OCI-M2 (cell line): Measurements from ENCODE around the gene KLC1.
"Not testable (repeated sequence)": the region's sequence is repeated elsewhere in the genome, so short reads cannot be mapped to it uniquely, and the experiment has no call there.

Experiments used
- DNase-seq: peaks from one replicate; lab custom pipeline; 2025; ENCODE audit not compliant: unreplicated experiment; lab: John Stamatoyannopoulos, UW

The KLC1 gene

DNA sequence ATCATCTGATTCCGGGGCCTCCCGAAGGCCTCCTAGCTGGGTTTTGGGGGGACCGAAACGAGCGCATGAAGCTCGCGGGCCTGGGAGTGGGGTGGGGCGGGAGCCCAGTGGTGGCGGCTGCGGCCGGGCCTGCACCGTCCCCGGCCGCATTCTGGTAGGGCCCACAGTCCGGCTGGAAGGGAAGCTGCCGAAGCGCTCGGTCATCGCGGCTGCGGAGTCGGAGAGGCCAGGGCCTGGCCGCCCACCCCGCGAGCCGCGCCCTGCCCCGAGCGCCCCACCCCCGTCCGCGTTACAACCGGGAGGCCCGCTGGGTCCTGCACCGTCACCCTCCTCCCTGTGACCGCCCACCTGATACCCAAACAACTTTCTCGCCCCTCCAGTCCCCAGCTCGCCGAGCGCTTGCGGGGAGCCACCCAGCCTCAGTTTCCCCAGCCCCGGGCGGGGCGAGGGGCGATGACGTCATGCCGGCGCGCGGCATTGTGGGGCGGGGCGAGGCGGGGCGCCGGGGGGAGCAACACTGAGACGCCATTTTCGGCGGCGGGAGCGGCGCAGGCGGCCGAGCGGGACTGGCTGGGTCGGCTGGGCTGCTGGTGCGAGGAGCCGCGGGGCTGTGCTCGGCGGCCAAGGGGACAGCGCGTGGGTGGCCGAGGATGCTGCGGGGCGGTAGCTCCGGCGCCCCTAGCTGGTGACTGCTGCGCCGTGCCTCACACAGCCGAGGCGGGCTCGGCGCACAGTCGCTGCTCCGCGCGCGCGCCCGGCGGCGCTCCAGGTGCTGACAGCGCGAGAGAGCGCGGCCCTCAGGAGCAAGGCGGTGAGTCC, at the start of gene KLC1:
TSS of gene KLC1 (plus strand) at position 528 of the 819 bp plus-strand sequence. CDS start 25,354 bp downstream, outside the sequence.
- DNase-seq, result no peak

DNA sequence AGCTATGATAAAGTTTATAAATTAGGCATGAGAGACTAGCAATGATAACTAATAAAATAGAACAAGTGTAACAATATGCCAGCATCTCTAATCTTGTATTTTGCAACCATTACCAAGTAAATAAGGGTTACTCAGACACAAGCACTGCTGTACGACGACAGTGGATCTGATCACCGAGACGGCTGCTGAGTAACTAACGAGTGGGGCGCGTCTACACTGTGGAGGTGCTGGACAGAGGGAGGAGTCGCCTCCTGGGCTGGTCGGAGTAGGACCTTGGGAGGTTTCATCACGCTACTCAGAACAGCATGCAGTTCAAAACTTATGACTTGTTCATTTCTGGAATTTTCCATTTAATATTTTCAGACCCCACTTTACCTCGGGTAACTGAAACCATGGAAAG, 47.8 kb upstream of the KLC1 start:
- no peak for DNase-seq

DNA sequence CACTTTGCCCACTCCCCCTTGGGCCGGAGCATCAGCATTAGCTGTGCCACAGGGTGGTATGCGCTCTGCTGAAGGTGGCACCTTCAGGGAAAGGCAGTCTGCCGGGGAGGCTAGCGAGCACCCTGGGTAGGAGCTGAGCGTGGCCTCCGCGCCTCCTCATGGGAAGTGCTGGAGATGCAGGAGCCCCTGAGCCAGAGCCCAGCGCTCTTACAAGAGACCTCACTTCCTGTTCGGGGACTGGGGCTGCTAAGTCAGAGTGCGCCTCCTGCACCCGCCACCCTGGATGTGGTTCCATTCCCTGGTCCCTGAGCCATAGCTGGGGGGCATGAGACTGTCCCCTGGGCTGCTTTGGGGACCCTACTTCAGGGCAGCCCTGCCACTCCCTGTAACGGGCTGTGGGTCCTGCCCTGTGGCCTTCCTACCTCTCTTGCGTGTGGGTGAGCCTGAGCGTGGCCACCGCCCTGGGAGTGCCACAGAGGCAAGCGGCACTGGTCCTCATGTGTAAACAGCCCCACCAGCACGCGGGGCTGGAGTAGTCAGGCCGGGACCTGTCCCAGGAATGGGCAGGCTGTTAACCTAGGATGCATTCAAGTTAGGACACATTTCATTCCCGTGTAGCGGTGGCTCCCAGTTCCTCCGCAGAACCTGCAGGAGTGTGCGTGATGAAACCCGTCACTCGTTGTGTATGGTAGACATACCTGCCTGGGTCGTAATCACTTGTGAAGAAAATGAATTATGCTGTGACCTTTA, 46.9 kb upstream of the KLC1 start:
- no peak for DNase-seq

DNA sequence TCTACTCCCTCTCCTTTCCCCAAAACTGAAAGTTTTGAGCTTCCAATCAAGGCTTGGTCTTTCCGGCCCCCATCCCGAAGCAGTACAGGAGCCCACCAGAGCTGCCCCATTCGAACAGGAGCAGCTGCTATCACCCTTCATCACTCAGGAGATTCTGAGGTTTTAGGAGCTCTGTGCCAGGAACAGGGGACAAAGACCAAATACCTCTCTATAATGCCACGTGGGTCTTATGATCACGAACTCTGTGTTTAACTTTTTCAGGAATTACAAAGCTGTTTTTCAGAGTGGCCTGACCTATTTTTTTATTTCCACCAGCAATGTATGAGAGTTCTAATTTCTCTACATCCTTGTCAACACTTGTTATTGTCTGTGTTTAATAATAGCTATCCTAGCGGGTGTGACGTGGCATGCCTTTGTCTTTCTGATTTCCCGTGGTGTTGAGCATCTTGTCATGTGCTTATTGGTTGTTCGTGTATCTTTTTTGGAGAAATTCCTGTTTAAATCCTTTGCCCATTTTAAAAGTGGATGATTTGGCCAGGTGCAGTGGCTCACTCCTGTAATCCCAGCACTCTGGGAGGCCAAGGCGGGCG, 44.6 kb upstream of the KLC1 start:
- DNase-seq, result no peak

DNA sequence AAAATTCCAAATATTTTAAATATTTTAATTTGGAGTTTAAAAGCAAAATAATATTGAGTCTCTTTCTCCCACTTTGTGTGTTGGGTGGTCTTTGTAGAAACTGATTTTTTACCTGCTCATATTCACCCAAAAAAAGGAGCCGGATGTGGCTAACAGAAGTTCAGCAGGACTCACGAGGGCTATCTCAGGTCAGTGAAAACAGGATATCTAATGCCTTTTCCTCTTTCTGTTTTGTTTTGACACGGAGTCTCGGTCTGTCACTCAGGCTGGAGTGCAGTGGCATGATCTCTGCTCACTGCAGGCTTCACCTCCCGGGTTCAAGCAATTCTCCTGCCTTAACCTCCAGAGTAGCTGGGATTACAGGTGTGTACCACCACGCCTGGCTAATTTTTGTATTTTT, 35.4 kb upstream of the KLC1 start:
- no peak for DNase-seq

DNA sequence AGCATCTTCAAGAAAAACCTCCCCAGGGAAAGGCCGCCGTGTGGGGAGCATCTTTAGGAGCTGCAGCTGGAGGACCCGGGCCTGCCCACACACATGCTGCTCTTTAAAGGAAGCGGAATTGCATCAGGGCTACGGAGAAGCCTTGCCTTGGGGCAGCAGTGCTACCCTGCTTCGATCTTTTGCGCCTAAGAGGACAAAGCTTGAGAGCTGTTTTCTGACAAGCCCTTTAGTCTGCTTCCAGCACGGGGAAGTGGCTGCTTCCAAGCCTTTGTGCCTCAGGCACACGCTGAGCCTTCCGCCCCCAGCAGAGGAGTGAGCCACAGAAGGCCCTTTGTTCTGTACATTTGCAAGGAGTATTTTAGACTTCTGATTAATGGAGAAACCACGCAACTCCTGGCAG, 34.7 kb upstream of the KLC1 start:
- no peak for DNase-seq

DNA sequence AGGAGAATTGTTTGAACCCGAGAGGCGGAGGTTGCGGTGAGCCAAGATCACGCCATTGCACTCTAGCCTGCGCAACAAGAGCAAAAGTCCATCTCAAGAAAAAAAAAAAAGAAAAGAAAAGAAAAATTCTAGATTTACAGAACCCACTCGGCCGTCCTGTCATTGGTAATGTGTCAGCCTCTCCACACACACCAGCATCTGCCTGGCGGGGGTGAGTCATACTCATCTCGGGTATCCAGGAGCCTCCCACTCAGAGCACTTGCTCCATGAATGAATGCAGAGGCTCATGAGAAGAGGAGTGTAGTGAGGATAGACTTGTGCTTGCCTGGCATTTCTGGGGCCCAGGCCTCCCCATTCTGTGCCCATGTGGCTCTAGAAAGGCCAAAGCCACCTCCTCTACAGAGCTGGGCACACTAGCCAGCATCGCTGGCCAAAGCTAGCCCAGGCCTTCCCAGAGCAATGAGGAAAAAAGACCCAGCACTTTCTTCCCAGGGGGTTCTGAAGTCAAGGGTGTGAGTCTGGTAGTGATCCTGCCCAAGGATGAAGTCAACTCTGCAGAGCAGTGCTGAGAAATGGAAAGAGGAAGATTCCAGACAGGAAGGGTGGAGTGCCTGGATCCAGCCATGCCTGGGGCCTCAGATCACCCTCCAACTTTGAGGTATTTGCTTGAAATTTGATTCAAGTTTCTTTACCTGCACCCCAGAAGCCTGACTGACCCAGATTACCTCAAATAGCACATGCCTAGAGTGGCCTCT, 31.2 kb upstream of the KLC1 start:
- DNase-seq, result no peak

DNA sequence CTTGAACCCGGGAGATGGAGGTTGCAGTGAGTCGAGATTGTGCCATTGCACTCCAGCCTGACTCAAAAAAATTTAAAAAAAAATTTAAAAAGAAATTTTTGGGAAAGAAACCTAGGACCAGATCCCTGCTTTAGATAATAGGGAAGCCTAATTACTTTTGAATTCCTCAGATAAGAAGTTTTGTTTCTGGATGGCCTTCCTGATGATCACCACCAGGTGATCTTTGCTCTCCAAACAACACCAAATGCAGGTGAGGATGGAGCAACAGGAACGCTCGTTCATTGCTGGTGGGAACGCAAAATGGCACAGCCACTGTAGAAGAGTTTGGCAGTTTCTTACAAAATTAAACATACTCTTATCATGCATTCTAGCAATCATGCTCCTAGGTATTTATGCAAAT, 28.5 kb upstream of the KLC1 start:
- DNase-seq, result no peak

DNA sequence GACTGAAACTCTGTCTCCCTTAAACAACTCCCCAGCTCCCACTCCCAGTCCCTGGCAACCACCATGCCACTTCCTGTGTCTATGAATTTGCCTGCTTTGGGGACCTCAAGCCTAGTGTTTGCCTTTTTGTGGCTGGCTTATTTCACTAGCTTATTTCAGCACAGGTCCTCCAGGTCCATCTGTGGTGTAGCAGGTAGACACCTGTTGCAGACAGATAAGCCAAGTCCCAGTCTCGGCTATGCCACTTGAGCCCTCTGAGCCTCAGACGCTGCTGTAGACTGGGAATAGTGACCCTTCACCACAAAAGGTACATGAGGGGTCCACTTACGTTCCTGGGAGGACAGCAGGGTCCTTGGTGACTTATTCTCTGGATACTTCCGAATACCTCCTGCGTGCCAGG, 24.4 kb upstream of the KLC1 start:
- no peak for DNase-seq

DNA sequence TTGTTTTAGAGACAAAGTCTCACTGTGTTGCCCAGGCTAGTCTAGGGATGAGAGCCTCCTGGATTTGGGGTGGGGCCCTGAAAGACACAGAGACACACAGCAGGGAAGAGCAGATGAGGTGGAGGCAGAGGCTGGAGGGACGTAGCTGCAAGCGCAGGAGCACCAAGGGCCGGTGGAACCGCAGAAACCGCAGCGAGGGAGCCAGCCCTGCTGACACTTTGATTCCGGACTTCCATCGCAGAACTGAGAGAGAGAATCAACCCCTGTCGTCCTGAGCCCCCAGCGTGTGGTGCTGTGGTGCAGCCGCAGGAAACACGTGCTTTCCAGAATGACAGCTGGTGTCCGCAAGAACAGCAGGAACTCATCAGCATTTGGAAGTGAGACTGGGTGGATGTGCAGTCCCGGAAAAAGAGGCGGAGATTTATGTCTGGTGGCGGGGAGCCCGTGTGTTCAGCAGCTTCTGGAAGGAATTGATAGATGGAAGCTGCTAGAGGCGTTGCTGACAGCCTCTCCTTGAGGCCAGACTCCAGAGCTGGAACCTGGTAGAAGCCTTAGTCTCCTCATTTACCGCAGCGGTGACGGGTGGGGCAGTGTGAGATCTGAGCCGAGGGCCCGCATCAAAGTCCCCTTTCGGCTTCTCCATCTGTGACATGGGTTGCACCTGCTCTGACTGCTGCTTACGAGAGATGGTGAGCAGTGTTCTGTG, 21.9 kb upstream of the KLC1 start:
- DNase-seq, result no peak

DNA sequence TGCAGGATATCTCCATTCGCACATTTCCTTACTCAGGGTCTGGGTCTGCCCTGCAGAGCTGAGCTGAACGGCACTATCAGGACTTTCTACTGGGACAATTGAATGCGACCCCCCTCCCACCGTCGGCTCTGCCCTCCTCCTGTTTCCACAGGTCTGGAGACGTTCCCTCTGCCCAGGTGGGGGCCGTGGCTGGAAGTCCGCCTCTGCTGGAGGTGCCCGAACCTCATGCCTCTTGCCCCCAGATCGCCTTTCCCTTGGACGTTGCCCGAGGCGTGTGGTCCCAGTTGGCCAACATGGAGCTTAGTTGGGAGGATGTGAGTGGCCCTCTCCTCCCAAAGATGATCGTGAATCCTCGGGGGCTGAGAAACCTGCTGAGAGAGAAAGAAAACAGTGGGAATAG, 21.2 kb upstream of the KLC1 start:
- no peak for DNase-seq

DNA sequence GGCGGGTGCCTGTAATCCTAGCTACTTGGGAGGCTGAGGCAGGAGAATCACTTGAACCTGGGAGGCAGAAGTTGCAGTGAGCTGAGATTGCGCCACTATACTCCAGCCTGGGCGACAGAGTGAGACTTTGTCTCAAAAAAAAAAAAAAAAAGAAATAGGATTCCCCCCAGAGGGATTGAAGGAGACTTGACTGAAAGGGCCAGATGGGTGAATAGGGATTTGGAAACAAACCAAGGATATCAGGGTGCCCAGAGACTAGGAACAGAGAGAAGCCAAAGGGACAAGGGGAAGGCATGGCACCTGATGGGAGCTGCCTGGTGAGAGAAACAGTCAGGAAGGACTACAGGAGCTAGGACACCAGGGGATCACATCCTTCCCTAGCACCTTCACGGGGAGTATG, 19.9 kb upstream of the KLC1 start:
- DNase-seq, result not testable (repeated sequence)

DNA sequence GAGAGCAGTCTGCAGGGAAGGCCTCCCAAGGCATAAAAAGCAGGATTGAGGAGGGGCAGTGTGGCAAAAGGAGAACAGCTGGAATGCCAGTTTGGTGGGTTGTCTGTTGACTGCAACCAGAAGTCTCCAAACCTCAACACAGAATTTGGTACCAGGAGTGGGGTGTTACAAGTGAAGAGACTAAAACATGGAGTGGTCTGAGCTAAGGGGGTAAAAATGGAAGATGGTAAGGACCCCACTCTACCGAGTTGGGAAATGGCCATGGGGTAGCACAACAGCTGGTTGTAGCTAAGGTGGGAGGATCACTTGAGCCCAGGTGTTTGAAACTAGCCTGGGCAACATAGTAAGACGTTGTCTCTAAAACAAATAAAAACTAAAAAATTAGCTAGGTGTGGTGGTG, 17.8 kb upstream of the KLC1 start:
- DNase-seq, result no peak

DNA sequence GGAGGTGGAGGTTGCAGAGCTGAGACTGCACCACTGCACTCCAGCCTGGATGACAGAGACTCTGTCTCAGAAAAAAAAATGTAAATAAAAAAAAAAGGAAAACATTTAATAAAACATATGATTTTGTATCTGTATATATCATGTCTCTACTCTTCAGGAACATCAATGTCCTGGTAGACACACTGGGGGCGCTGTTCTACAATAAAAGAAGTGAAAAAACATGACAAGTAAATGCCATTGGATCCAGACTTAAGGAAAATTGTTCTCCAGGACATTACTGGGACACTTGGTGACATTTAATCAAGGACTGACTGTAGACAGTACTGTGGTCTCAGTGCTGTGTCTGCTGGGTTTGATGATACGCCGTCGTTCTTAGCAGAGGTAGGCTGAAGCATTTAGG, 15.5 kb upstream of the KLC1 start:
- no peak for DNase-seq

DNA sequence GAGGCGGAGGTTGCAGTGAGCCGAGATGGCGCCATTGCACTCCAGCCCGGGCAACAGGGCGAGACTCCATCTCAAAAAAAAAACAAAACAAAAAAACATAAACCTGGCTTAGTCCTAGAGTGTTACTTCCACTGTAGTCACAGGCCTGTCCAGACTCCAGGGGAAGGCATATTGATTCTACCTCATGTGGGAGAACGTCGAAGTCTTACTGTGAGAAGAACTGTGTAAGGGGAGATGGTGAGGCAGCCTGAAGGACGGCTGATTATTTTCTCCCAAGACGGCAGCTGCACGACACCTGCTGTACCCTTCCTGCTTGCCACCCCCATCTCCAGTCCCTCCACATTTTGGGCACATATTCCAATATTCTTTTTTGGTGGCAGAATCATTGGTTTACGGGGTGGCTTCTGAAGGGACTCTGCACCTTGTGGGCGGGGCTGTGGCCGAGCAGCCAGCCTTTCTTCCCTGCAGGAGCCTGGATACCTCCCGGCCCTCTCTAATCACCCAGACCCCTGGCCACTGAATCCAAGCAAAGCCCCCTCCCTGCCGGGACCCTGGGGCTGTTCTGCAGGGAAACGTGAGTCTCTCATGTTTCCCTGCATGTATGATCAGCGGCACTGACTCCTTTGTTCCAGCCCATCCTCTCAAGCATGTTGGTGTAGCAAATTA, 12.2 kb upstream of the KLC1 start:
- no peak for DNase-seq

DNA sequence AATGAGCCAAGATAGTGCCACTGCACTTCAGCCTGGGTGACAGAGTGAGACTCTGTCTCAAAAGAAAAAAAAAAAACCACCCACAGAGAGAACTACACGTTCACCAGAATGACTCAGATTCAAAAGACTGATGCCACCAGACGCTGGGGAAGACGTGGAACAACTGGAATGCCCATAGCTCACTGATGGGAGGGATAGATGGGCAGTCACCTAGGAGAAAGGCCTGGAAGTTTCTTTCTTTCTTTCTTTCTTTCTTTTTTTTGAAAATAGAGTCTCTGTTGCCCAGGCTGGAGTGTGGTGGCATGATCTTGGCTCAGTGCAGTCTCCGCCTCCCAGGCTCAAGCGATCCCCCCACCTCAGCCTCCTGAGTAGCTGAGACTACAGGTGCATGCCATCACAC, 10.0 kb upstream of the KLC1 start:
- no peak for DNase-seq

DNA sequence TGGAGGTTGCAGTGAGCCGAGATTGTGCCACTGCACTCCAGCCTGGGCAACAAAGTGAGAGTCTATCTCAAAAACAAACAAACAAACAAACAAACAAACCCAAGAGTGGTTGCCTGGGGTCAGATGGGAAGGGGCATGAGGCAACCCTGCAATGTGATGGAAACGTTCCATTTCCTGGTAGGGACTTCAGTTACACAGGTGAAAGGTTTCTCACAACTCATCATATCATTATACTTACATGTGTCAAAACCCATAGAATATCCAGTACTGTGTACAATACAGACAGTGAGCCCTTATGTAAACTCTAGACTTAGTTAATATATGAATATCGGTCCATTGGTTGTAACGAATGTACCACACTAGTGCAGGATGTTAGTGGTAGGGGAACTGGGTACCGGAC, 7.2 kb upstream of the KLC1 start:
- no peak for DNase-seq

DNA sequence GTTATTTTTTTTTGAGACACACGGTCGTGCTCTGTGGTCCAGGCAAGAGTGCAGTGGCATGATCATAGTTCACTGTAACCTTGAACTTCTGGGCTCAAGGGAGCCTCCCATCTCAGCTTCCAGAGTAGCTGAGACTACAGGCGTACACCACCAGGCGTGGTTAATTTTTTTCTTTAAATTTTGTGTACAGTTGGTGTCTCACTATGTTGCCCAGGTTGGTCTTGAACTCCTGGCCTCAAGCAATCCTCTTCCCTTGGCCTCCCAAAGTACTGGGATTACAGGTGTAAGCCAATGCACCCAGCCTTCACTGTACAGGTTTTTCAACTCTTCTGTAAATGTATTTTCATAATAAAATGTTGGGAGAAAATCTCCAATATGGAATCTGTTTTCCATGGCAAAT, 5.7 kb upstream of the KLC1 start:
- no peak for DNase-seq

DNA sequence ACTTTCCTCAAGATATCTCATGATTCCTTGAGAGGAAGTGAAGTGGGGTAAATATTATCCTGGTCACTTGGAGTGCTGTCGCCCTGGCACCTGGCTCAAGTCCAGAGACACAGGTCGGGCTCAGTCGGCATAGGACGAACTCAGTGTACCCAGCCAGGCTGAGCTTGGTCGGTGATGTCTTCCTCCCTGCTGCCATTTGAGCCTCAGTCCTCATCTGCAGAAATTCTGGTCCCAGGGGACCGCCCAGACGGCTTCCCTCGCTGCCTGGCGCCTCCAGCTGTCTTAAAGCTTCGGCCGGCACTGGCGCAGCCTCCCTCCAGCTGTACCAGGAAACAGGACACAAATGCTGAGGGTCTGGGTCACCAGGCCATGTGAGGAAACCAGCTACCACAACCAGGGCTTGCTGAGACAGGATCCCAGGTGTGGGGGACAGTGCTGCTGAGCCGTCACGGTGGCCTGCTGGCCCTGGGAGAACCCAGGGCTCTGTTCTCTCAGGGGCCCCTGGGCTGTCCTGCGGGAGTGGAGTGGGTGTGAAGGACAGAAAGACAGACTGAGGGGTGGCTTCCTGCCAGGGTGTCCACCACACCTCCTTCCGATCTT, 5.0 kb upstream of the KLC1 start:
- DNase-seq, result no peak

DNA sequence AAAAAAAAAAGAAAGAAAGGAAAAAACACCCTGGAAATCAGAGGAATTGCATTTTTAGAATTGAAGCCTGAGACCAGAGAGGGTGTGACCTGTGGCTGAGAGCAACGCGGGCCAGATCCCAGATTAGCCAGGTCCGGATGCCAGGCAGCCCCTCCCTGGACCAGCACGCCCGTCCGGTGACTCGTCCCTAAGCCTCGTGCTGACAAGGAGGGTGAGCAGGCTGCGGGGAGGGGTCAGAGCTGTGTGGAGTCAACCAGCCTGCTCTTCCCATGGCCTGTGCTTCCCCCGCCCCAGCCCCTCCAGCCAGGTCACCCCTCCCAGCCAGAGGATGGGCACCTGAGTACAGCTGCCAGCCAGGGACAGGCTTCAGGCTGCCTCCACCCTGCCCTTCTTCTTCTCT, 4.2 kb upstream of the KLC1 start:
- no peak for DNase-seq
